Fibroblast of villous mesenchyme (primary cell): ENCODE measurements around the gene AMH. TPM values are rescaled to one million over a fixed set of nuclear protein-coding genes. Genes with fewer than 3 reads are reported as not detected.

Experiments
- DNase-seq: peaks from one replicate; pipeline ENCODE4 v3.0.0-alpha.2; 2010; ENCODE audit warnings: low read depth
- H3K4me3 ChIP-seq: 2 replicates; pipeline ENCODE4 v1.5.1; 2011; ENCODE audit warnings: low read depth, mild to moderate bottlenecking, low read length
- CTCF ChIP-seq: IDR thresholded peaks from 2 replicates; pipeline ENCODE4 v1.5.1; 2012; ENCODE audit warnings: low read depth, mild to moderate bottlenecking, low read length; ENCODE audit not compliant: insufficient read depth
- total RNA-seq: library from RNA; depleted of rRNA; stranded (reverse); fragments of >200 nt; gene quantifications from 2 replicates; pipeline ENCODE4 v1.2.3, GENCODE V29; 2012

Gene AMH
- total RNA-seq, 1 donor, result 1.3 TPM

DNA sequence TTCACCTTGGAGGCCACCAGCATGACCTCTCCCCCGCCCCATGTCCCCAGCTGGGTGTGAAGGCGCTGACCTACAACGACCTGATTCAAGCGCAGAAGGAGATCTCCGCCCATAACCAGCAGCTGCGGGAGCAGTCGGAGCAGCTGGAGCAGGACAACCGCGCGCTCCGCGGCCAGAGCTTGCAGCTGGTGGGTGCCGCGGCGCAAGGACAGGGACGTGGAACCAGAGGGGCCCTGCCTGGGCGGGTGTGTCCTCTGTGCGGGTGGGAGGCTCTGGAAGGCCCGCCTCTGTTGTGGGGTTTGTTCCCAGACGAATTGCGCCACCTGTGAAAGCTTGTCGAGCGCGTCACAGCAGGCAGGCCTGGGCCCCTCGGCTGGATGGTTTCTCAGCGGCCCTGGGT is 35.3 kb upstream of the AMH start:
- no peak for TF ChIP-seq CTCF
- H3K4me3 ChIP-seq, result no peak overlapping the region
- DNase-seq, result peak; percentile 51

- TF ChIP-seq CTCF, result no peak
- no peak overlapping the region for H3K4me3 ChIP-seq
- no peak for DNase-seq
Observed at GRCh38 chr19:2214251-2214650, 34.9 kb upstream of the AMH start.

- DNase-seq, result no peak
- no peak overlapping the region for H3K4me3 ChIP-seq
- TF ChIP-seq CTCF, result no peak
Observed at GRCh38 chr19:2215281-2215751, 33.8 kb upstream of the AMH start.

DNA sequence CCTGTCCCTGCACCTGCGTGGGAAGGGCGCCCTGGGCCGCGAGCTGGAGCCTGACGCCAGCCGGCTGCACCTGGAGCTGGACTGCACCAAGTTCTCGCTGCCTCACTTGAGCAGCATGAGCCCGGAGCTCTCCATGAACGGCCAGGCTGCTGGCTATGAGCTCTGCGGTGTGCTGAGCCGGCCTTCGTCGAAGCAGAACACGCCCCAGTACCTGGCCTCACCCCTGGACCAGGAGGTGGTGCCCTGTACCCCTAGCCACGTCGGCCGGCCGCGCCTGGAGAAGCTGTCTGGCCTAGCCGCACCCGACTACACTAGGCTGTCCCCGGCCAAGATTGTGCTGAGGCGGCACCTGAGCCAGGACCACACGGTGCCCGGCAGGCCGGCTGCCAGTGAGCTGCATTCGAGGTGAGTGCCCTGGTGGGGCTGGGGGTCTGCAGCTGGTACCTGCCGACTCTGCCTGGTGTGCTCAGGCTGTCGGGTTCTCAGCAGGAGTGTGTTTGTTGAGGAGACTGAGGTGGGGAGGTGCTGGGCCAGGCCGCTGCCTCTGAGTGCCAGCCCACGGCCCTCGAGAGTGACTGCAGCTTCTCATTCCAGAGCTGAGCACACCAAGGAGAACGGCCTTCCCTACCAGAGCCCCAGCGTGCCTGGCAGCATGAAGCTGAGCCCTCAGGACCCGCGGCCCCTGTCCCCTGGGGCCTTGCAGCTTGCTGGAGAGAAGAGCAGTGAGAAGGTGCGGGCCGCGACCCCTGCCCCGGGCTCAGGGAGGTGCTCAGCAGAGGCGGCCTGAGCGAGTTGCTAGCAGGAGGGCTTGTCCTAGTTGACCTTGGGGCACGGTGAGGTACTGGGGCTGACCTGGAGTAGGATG is 32.5 kb upstream of the AMH start:
- no peak for TF ChIP-seq CTCF
- no peak overlapping the region for H3K4me3 ChIP-seq
- no peak for DNase-seq

DNA sequence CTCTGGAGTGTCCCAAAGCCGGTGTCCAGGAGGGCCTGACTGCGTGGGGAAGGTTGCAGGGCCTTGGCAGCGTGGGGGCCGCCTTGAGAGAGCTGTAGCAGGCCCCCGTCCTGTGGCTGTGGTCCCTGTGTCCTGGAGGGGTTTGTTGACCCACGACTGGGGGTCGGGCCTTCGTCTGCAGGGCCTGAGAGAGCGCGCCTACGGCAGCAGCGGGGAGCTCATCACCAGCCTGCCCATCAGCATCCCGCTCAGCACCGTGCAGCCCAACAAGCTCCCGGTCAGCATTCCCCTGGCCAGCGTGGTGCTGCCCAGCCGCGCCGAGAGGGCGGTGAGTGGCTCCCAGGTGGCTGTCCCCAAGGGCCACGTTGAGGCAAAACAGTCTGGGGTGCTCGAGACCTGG is 31.5 kb upstream of the AMH start:
- DNase-seq, result no peak
- H3K4me3 ChIP-seq, result no peak overlapping the region
- no peak for TF ChIP-seq CTCF

DNA sequence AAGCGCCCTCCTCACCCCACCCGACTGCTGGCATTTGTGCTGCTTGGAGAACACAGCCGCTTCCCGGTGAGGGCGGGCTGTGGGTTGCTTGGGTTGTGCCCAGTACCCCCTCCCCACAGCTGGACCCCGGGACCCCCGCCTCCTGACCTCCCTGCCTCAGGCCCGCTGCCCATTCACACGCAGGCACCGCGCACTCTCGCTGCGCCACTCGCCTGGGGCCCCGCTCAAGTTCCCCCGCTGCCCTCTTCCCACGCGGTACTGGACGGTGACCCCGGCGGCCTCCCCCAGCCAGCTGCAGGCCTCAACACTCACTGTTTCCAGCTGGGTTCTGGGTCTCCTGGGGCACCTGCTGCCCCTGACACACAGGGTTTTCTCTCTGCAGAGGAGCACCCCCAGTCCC is 29.4 kb upstream of the AMH start:
- TF ChIP-seq CTCF, result no peak
- no peak for DNase-seq
- H3K4me3 ChIP-seq, result no peak overlapping the region
